ENCODE data around the gene RNF187. TPM values are rescaled to one million over a fixed set of nuclear protein-coding genes. Genes with fewer than 3 reads are reported as not detected.

RNF187 gene
- total and polyA plus RNA-seq, 8 donors, result 8.9 to 44.6 (median 27.8) TPM

- 54 to 61% (median 59%) methylated on average over 9 of the region's 9 CpGs for WGBS, 5 donors
- DNase-seq, result no peak
- Histone ChIP-seq H3K4me1 (no peaks in the 10 kb centered on the region), H3K27me3 (peaks cover 0 to 61% (median 0%) of the 10 kb centered on the region in 3 donors), H3K36me3 (no peaks in the 10 kb centered on the region), H3K27ac (no peak overlapping the region), H3K4me3 (no peak overlapping the region), H3K9me3 (peaks cover 0 to 30% (median 26%) of the 10 kb centered on the region in 4 donors)
- intact Hi-C loops (cut with DNase I; ENCODE audit: low total_unique reads), result no loop called here
- TF ChIP-seq, protein P1, sequence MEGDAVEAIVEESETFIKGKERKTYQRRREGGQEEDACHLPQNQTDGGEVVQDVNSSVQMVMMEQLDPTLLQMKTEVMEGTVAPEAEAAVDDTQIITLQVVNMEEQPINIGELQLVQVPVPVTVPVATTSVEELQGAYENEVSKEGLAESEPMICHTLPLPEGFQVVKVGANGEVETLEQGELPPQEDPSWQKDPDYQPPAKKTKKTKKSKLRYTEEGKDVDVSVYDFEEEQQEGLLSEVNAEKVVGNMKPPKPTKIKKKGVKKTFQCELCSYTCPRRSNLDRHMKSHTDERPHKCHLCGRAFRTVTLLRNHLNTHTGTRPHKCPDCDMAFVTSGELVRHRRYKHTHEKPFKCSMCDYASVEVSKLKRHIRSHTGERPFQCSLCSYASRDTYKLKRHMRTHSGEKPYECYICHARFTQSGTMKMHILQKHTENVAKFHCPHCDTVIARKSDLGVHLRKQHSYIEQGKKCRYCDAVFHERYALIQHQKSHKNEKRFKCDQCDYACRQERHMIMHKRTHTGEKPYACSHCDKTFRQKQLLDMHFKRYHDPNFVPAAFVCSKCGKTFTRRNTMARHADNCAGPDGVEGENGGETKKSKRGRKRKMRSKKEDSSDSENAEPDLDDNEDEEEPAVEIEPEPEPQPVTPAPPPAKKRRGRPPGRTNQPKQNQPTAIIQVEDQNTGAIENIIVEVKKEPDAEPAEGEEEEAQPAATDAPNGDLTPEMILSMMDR (IDR thresholded peaks at IDR 0.05), result no peak
- TF ChIP-seq POLR2AphosphoS5 (IDR thresholded peaks at IDR 0.05) (no peak), EP300 (IDR thresholded peaks at IDR 0.05) (no peak), POLR2A (IDR thresholded peaks at IDR 0.05) (no peak)
Measured at GRCh38 chr1:228540161-228540917, 53.2 kb downstream of the RNF187 start.

DNA sequence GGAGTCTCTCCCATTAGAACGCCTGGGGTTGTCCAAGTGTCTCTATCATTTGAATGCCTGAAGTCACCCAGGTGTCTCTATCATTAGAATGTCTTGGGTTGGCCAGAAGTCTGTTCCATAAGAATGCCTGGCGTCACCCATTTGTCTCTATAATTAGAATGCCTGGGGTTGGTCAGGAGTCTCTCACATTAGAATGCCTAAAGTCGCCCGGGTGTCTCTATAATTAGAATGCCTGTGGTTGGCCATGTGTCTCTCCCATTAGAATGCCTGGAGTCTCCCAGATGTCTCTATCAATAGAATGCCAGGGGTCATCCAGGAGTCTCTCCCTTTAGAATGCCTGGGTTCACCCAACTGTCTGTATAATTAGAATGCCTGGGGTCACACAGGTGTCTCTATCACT, 54.5 kb downstream of the RNF187 start:
- H3K4me1 ChIP-seq, result no peaks in the 10 kb centered on the region
- intact Hi-C loops (cut with DNase I; ENCODE audit: low total_unique reads), result no loop called here
- WGBS, 5 donors, result 59 to 77% (median 69%) methylated on average over 3 to 4 of the region's 4 CpGs
- peaks cover 0 to 19% (median 14%) of the 10 kb centered on the region in 4 donors for H3K9me3 ChIP-seq
- TF ChIP-seq POLR2AphosphoS5 (IDR thresholded peaks at IDR 0.05), result no peak
- TF ChIP-seq POLR2A (IDR thresholded peaks at IDR 0.05), result no peak
- no peak for TF ChIP-seq EP300 (IDR thresholded peaks at IDR 0.05)
- TF ChIP-seq, protein P1 (IDR thresholded peaks at IDR 0.05), result no peak
- peaks cover 0 to 58% (median 0%) of the 10 kb centered on the region in 3 donors for H3K27me3 ChIP-seq
- no peak overlapping the region for H3K4me3 ChIP-seq
- H3K27ac ChIP-seq, result no peak overlapping the region
- DNase-seq, result no peak
- H3K36me3 ChIP-seq, result no peaks in the 10 kb centered on the region

- Histone ChIP-seq H3K4me3 (no peak overlapping the region), H3K27me3 (peaks cover 0 to 56% (median 0%) of the 10 kb centered on the region in 3 donors), H3K4me1 (no peaks in the 10 kb centered on the region), H3K9me3 (peaks cover 0 to 13% (median 8%) of the 10 kb centered on the region in 4 donors), H3K36me3 (no peaks in the 10 kb centered on the region), H3K27ac (no peak overlapping the region)
- 60 to 77% (median 63%) methylated on average over 2 of the region's 2 CpGs for WGBS, 5 donors
- intact Hi-C loops (cut with DNase I; ENCODE audit: low total_unique reads), result no loop called here
- DNase-seq, result no peak
- no peak for TF ChIP-seq POLR2A (IDR thresholded peaks at IDR 0.05)
Measured at GRCh38 chr1:228542376-228542775, 55.2 kb downstream of the RNF187 start.

DNA sequence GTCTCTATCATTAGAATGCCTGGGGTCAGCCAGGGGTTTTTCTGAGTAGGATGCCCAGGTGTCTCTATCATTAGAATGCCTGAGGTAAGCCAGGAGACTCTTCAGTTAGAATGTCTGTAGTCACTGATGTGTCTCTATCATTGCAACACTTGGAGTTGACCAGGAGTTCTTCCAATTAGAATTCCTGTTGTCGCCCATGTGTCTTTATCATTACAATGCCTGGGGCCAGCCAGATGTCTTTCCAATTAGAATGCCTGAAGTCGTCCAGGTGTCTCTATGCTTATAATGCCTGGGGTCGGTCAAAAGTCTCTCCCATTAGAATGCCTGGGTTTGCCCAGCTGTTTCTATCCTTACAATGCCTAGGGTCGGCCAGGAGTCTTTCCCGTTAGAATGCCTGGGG, 55.8 kb downstream of the RNF187 start:
- intact Hi-C loops (cut with DNase I; ENCODE audit: low total_unique reads), result no loop called here
- TF ChIP-seq EP300 (IDR thresholded peaks at IDR 0.05), result no peak
- no peak for TF ChIP-seq POLR2A (IDR thresholded peaks at IDR 0.05)
- TF ChIP-seq, protein P1 (IDR thresholded peaks at IDR 0.05), result no peak
- TF ChIP-seq POLR2AphosphoS5 (IDR thresholded peaks at IDR 0.05), result no peak
- DNase-seq, result no peak
- Histone ChIP-seq H3K36me3 (no peaks in the 10 kb centered on the region), H3K9me3 (peaks cover 0 to 7% (median 2%) of the 10 kb centered on the region in 4 donors), H3K27ac (no peak overlapping the region), H3K4me1 (no peaks in the 10 kb centered on the region), H3K27me3 (peaks cover 0 to 54% (median 0%) of the 10 kb centered on the region in 3 donors), H3K4me3 (no peak overlapping the region)
- 52 to 63% (median 57%) methylated on average over 5 of the region's 5 CpGs for WGBS, 5 donors

DNA sequence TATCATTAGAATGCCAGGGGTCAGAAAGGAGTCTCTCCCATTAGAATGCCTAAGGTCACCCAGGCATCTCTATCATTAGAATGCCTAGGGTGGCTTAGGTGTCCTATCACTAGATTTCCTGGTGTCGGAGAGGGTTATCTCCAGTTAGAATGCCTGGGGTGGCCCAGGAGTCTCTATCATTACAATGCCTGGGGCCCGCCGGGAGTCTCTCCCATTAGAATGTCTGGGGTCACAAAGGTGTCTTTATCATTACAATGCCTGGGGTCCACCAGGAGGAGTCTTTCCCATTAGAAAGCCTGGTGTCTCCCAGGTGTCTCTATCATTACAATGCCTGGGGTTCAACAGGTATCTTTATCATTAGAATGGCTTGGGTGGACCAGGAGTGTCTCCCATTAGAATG, 56.2 kb downstream of the RNF187 start:
- no peak for DNase-seq
- WGBS, 5 donors, result 57 to 76% (median 71%) methylated on average over 2 to 3 of the region's 3 CpGs
- peaks cover 0 to 53% (median 0%) of the 10 kb centered on the region in 3 donors for H3K27me3 ChIP-seq

More for the DNA sequence above, 56.2 kb downstream of the RNF187 start:
- Histone ChIP-seq H3K9me3 (peaks cover 0 to 3% (median 0%) of the 10 kb centered on the region in 4 donors), H3K27ac (no peak overlapping the region), H3K4me1 (no peaks in the 10 kb centered on the region), H3K36me3 (no peaks in the 10 kb centered on the region), H3K4me3 (no peak overlapping the region)
- no peak for TF ChIP-seq POLR2AphosphoS5 (IDR thresholded peaks at IDR 0.05)
- no peak for TF ChIP-seq POLR2A (IDR thresholded peaks at IDR 0.05)
- TF ChIP-seq, protein P1 (IDR thresholded peaks at IDR 0.05), result no peak
- no peak for TF ChIP-seq EP300 (IDR thresholded peaks at IDR 0.05)
- intact Hi-C loops (cut with DNase I; ENCODE audit: low total_unique reads), result no loop called here

Data from stomach (tissue), 9 donors.